Hematopoietic multipotent progenitor cell treated with erythropoietin and hydrocortisone succinate and interleukin-3 and kit ligand, for 15 days (in vitro differentiated cells): ENCODE measurements around the gene PHOSPHO2.
"Not testable (repeated sequence)": the region's sequence is repeated elsewhere in the genome, so short reads cannot be mapped to it uniquely, and the experiment has no call there.

ENCODE experiments used
- DNase-seq: peaks from one replicate; pipeline ENCODE4 v3.0.0-alpha.2; 2015; ENCODE audit warnings: low spot score

PHOSPHO2 gene

DNA sequence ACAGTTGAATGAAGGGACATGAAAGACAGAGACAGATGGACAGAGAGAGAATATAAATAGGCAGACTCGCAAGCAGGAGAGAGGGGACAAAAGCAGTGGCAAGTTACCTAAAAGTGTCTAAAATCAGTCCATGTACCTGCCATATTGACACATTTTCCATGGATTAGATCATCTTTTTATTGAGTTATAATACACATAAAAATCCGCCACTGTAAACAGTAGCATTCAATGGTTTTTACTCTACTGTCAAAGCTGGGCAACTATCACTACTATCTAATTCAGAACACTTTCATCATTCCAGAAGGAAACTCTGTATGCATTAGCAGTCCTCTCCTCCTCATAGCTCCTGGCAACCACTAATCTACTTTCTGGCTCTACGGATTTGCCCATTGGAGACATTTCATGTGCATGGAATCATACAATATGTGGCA is 10.1 kb upstream of the PHOSPHO2 start:
- DNase-seq, result no peak

GRCh38 chr2:169684712-169685111 is 9.6 kb upstream of the PHOSPHO2 start:
- DNase-seq, result not testable (repeated sequence)

DNA sequence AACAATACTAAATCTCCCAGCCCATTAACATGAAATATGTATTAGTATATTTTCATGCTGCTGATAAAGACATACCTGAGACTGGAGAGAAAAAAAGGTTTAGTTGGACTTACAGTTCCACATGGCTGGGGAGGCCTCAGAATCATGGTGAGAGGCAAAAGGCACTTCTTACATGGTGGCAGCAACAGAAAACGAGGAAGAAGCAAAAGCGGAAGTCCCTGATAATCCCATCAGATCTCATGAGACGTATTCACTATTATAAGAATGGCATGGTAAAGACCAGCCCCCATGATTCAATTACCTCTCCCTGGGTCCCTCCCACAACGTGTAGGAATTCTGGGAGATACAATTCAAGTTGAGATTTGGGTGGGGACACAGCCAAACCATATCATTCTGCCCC is 7.4 kb upstream of the PHOSPHO2 start:
- DNase-seq, result not testable (repeated sequence)

DNA sequence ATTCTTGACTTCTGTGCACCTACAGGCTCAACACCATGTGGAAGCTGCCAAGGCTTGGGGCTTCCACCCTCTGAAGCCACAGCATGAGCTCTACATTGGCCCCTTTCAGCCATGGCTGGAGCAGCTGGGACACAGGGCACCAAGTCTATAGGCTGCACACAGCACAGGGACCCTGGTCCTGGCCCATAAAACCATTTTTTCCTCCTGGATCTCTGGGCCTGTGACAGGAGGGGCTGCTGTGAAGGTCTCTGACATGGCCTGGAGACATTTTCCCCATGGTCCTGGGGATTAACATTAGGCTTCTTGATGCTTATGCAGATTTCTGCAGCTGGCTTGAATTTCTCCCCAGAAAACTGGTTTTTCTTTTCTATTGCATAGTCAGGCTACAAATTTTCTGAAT is 6.3 kb upstream of the PHOSPHO2 start:
- DNase-seq, result not testable (repeated sequence)

GRCh38 chr2:169690958-169691357 is 3.3 kb upstream of the PHOSPHO2 start:
- no peak for DNase-seq

- DNase-seq, result no peak
Observed at GRCh38 chr2:169692718-169693117, 1.6 kb upstream of the PHOSPHO2 start.

- peak; percentile 11 for DNase-seq
Observed at GRCh38 chr2:169693360-169693759, 909 bp upstream of the PHOSPHO2 start.

DNA sequence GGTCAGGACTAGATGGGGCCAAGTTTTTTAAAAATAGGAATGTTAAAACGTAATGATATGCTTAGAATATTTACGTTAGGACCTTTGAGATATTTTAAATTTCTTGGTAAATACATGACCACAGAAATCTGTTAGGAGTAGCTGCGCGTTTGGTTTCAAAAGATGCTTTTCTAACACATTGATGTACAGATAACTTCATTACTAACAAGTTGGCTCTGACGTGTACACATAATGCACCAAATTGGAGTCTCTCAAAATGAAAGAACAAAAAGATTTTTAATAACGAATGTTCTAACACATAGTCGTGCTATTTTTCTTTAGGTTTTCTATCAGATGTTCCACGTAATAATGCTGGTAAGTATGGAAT is 608 bp downstream of the PHOSPHO2 start:
- peak; percentile 9 for DNase-seq

DNA sequence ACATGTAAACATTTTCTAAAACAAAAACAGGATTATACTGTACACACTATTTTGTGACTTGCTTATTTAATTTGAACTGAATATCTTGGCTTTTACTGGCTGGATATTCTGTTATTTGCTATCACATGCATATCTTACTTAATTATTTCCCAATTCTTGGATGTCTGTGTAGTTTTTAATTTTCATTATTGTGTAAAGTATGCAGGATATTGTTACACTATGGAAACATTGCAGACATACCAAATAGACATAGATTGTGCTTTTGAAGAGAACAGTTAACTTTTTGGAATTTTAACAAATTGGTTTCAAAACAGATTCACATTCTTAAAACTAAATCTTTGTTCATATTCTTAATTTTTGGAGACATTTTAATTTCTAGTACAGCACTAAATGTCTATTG is 2.1 kb downstream of the PHOSPHO2 start:
- DNase-seq, result no peak

DNA sequence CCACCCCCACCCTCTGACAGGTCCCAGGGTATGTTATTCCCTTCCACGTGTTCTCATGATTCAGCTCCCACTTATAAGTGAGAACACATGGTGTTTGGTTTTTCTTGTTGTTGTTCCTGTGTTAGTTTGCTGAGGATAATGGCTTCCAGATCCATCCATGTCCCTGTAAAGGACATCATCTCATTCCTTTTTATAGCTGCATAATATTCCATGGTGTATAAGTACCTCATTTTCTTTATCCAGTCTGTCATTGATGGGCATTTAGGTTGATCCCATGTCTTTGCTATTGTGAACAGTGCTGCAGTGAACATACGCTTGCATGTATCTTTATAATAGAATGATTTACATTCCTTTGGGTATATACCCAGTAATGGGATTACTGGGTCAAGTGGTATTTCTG is 4.9 kb downstream of the PHOSPHO2 start:
- not testable (repeated sequence) for DNase-seq

GRCh38 chr2:169702996-169703395 is 8.7 kb downstream of the PHOSPHO2 start:
- DNase-seq, result no peak

GRCh38 chr2:169704160-169704708 is 10.0 kb downstream of the PHOSPHO2 start:
- DNase-seq, result no peak

DNA sequence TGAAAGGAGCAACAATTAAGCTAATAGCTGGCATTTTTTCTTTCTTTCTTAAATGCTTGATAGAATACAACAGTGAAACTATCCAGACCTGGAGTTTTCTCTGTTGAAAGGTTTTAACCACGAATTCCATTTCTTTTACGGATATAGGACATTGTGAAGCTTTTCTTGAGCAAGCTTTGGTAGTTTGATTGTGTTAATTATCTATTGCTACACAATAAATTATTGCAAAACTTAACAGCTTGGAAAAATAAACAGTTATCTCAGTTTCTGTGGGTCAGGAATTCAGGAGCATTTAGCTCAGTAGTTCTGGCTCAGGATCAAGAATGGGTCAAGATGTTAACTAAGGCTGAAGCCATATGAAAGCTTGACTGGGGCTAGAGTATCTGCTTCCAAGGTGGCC is 11.7 kb downstream of the PHOSPHO2 start:
- DNase-seq, result no peak

- no peak for DNase-seq
Observed at GRCh38 chr2:169707626-169708025, 13.4 kb downstream of the PHOSPHO2 start.

DNA sequence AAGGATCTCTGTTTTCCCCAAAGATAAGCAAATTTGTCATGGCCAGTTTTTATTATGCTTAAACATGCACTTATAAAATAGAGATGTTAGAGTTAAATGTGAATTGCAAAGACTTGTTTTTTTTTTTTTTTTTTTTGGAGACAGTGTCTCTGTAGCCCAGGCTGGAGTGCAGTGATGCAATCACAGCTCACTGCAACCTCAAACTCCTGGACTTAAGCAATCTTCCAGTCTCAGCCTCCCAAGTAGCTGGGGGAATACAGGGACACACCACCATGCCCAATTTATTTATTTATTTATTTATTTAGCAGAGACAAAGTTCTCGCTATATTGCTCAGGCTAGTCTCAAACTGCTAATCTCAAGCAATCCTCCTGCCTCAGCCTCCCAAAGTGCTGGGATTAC is 15.1 kb downstream of the PHOSPHO2 start:
- DNase-seq, result no peak

GRCh38 chr2:169709981-169710380 is 15.7 kb downstream of the PHOSPHO2 start:
- DNase-seq, result no peak

DNA sequence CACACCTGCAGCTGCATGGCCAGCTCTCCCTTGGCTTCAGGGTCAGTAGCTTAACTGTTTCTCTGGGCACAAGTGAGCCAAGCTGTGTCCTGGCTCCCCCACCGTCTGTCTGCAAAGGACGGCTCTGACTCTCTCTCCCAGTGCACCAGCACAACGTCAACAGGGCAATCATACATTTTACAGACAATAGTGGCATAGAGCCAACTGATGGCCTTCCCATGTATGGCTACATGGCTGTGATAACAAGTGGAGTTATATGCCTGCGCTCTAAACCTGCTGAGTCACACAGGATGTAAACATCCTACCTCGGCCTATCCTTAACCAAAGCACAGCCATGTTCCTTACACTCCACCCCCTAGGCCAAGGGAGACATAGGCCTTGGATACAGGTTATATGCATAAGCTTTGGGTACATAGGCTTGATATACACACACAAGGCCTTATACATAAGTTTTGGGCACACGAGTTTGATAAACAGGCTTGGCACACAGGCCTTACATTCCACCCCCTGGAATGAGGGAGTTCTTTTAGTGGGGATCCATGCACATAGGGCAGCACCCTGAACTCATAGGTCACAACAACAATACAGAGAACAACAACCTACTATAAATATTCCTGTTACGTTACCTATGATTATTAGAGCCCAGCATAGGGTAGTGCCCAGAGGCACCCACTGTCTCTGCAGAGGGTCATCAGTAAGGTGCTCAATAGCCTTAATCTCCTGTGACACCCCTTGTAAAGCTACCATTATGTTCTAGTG is 17.7 kb downstream of the PHOSPHO2 start:
- no peak for DNase-seq

DNA sequence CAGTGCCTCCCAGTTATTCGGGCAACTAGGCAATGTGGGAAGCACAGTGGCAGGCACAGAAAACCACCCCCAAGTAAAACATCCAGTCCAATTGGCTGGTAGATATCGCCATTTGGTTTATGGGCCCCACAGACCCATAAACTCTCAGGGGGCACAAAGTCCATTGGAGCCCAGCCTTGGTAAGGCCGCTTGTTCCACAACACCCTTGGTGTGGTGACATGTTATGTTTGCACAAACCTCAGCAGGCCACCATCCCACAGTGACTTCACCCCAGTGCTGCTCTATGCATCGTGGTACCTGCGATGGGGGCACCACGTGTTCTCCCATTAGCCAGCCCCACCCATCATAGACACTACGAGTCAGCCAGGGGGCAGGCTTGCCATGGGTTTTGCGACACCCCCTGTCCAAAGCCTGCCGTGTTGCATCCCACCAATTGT is 18.5 kb downstream of the PHOSPHO2 start:
- no peak for DNase-seq

GRCh38 chr2:169713331-169713730 is 19.1 kb downstream of the PHOSPHO2 start:
- DNase-seq, result no peak

DNA sequence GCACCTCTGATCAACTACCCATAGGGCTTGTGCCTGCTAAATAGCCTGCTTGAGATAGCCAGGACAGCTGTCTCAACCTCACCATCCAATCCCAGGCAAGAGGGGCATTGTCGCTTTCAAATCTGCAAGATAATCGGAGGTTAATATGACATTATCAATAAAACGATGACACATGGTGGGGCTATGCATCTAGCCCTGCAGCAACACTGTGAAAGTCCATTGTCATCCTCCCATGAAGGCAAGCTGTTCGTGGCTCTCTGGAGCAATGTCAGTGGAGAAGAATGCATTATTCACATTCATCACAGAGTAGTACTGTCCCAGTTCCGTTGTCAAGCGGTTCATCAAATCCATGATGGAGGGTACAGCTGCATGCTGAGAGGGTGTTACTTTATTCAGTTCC is 20.4 kb downstream of the PHOSPHO2 start:
- no peak for DNase-seq

GRCh38 chr2:169715379-169716237 is 21.3 kb downstream of the PHOSPHO2 start:
- peak; percentile 56 for DNase-seq

- DNase-seq, result peak; percentile 49
Observed at GRCh38 chr2:169716238-169716886, 22.1 kb downstream of the PHOSPHO2 start.
